Measurements from ENCODE around the gene TTC19. TPM values are rescaled to one million over a fixed set of nuclear protein-coding genes. Genes with fewer than 3 reads are reported as not detected.

The TTC19 gene
- polyA plus RNA-seq, 1 donor (not counting 4 experiments of a cell fraction or from before 2014, with no cell fraction given): 14.3 TPM

DNA sequence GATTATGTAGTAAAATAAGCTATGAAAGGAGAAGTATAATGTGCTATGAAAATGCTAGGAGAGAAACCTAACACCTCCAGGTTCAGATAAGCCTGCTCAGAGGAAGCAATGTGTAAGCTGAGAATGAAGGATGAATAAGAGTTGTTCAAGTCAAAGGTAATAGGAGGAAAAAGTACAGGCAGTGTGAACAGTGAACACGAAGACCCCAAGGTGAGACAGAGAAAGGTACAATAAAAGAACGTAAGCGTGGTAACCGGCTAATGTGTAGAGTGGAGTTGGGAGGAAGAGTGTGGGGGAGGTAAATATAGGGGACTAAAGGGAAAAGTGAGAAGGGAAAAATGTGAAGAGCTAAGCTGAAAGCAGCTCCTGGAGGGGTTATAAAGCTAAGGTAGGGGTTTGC lies 74.2 kb downstream of the TTC19 start:
- Histone ChIP-seq H4K20me1 (ENCODE audit: control insufficient read depth, extremely low read depth, insufficient read depth, low read length) (no peaks in the 10 kb centered on the region), H3K36me3 (ENCODE audit: control insufficient read depth in 2 of 2, extremely low read depth in 1 of 2, insufficient read depth in 2 of 2, low read length in 2 of 2) (peaks cover 15 to 26% of the 10 kb centered on the region in 2 experiments), H3K4me1 (ENCODE audit: control insufficient read depth, extremely low read depth, insufficient read depth, low read length) (no peaks in the 10 kb centered on the region), H3K9me3 (ENCODE audit: control insufficient read depth, low read depth, low read length) (no peaks in the 10 kb centered on the region), H2AFZ (ENCODE audit: control insufficient read depth, low read length) (no peak overlapping the region), H3K9ac (ENCODE audit: control insufficient read depth, extremely low read depth, insufficient read depth, low read length) (no peak overlapping the region), H3K9me1 (ENCODE audit: control insufficient read depth, extremely low read depth, insufficient read depth, low read length) (no peaks in the 10 kb centered on the region), H3K4me2 (ENCODE audit: control insufficient read depth, extremely low read depth, insufficient read depth, low read depth, low read length) (no peak overlapping the region), H3K4me3 (ENCODE audit: control insufficient read depth in 2 of 3, extremely low read depth in 1 of 3, insufficient read depth in 2 of 3, low read depth in 1 of 3, low read length in 3 of 3) (no peak overlapping the region), H3K27ac (ENCODE audit: control insufficient read depth, insufficient read depth, low read length) (no peak overlapping the region), H3K27me3 (ENCODE audit: control insufficient read depth, extremely low read depth, insufficient read depth, low read length) (no peaks in the 10 kb centered on the region), H3K79me2 (ENCODE audit: control insufficient read depth, insufficient read depth, low read length) (no peaks in the 10 kb centered on the region)
- DNase-seq (ENCODE audit: low read depth, low spot score) (no peak), FAIRE-seq (no peak)
- TF ChIP-seq, protein P1, sequence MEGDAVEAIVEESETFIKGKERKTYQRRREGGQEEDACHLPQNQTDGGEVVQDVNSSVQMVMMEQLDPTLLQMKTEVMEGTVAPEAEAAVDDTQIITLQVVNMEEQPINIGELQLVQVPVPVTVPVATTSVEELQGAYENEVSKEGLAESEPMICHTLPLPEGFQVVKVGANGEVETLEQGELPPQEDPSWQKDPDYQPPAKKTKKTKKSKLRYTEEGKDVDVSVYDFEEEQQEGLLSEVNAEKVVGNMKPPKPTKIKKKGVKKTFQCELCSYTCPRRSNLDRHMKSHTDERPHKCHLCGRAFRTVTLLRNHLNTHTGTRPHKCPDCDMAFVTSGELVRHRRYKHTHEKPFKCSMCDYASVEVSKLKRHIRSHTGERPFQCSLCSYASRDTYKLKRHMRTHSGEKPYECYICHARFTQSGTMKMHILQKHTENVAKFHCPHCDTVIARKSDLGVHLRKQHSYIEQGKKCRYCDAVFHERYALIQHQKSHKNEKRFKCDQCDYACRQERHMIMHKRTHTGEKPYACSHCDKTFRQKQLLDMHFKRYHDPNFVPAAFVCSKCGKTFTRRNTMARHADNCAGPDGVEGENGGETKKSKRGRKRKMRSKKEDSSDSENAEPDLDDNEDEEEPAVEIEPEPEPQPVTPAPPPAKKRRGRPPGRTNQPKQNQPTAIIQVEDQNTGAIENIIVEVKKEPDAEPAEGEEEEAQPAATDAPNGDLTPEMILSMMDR (optimal IDR thresholded peaks at IDR 0.05 in 1 of 3, IDR thresholded peaks at IDR 0.05 in 1 of 3, conservative IDR thresholded peaks at IDR 0.05 in 1 of 3; ENCODE audit: extremely low read depth in 1 of 3, insufficient read depth in 2 of 3, low read length in 3 of 3): no peak
- TF ChIP-seq EZH2 (IDR thresholded peaks at IDR 0.05; ENCODE audit: low read length): no peak
- dilution Hi-C loops (cut with MboI; ENCODE audit: extremely low pct_ligation_motif_present, low sequenced_read_pairs): no loop called here

DNA sequence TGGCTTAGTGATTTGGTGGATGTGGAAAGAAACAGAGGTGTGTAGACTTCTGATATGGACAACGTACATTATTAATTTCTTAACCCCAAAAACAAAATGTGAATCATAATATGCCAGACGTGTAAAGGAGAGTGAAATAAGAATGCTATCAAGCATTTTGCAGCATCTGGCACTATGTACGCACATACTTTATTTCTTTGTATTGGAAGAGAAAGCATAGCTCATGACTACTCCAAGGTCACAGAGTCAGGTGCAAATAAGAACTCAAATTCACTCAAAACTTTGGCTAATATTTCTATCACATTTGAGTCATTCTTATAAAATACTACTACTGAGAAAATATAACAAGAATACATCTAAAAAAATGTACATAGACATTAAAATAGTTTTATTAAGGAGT lies 74.8 kb downstream of the TTC19 start:
- no peak overlapping the region for H3K4me2 ChIP-seq (ENCODE audit: control insufficient read depth, extremely low read depth, insufficient read depth, low read depth, low read length)
- no peak overlapping the region for H3K9ac ChIP-seq (ENCODE audit: control insufficient read depth, extremely low read depth, insufficient read depth, low read length)
- no peak overlapping the region for H3K27ac ChIP-seq (ENCODE audit: control insufficient read depth, insufficient read depth, low read length)
- H3K79me2 ChIP-seq (ENCODE audit: control insufficient read depth, insufficient read depth, low read length): no peaks in the 10 kb centered on the region
- H4K20me1 ChIP-seq (ENCODE audit: control insufficient read depth, extremely low read depth, insufficient read depth, low read length): no peaks in the 10 kb centered on the region
- dilution Hi-C loops (cut with MboI; ENCODE audit: extremely low pct_ligation_motif_present, low sequenced_read_pairs): no loop called here
- peaks cover 17 to 29% of the 10 kb centered on the region in 2 experiments for H3K36me3 ChIP-seq (ENCODE audit: control insufficient read depth in 2 of 2, extremely low read depth in 1 of 2, insufficient read depth in 2 of 2, low read length in 2 of 2)
- no peak overlapping the region for H2AFZ ChIP-seq (ENCODE audit: control insufficient read depth, low read length)
- FAIRE-seq: peak; percentile 39
- no peaks in the 10 kb centered on the region for H3K9me1 ChIP-seq (ENCODE audit: control insufficient read depth, extremely low read depth, insufficient read depth, low read length)
- no peaks in the 10 kb centered on the region for H3K9me3 ChIP-seq (ENCODE audit: control insufficient read depth, low read depth, low read length)
- H3K4me1 ChIP-seq (ENCODE audit: control insufficient read depth, extremely low read depth, insufficient read depth, low read length): no peaks in the 10 kb centered on the region
- TF ChIP-seq, protein P1 (optimal IDR thresholded peaks at IDR 0.05 in 1 of 3, IDR thresholded peaks at IDR 0.05 in 1 of 3, conservative IDR thresholded peaks at IDR 0.05 in 1 of 3; ENCODE audit: extremely low read depth in 1 of 3, insufficient read depth in 2 of 3, low read length in 3 of 3): no peak
- TF ChIP-seq EZH2 (IDR thresholded peaks at IDR 0.05; ENCODE audit: low read length): no peak
- H3K27me3 ChIP-seq (ENCODE audit: control insufficient read depth, extremely low read depth, insufficient read depth, low read length): no peaks in the 10 kb centered on the region
- no peak overlapping the region for H3K4me3 ChIP-seq (ENCODE audit: control insufficient read depth in 2 of 3, extremely low read depth in 1 of 3, insufficient read depth in 2 of 3, low read depth in 1 of 3, low read length in 3 of 3)
- DNase-seq (ENCODE audit: low read depth, low spot score): no peak
